HepG2 (cell line): ENCODE results near the gene TBX15.

ENCODE experiments used
- CBX2 ChIP-seq, 2 experiments: fragments of 200-600 bp in 1 of 2; sonication (generic); formaldehyde crosslinking in 1 of 2; IDR thresholded peaks; 2 replicates each; pipeline versions ENCODE4 v1.7.0 to v1.8.1; 2018 to 2022; ENCODE audit warnings: low read depth in 2 of 2, low read length in 1 of 2, mild to moderate bottlenecking in 1 of 2, missing genetic modification reagents in 1 of 2
- NFIC ChIP-seq: IDR thresholded peaks from 2 replicates; pipeline ENCODE4 v1.6.1; 2012; ENCODE audit warnings: mild to moderate bottlenecking, low read length, inconsistent platforms
- REST ChIP-seq, 2 experiments: IDR thresholded peaks; 2 replicates each; pipeline ENCODE4 v1.6.1; 2011 to 2012; ENCODE audit warnings: low read length in 2 of 2, borderline replicate concordance in 1 of 2, low read depth in 1 of 2, mild to moderate bottlenecking in 1 of 2, moderate library complexity in 1 of 2
- ZBTB34 ChIP-seq: sonication (generic); formaldehyde crosslinking; IDR thresholded peaks from 2 replicates; pipeline ENCODE4 v1.8.0; 2022; ENCODE audit warnings: mild to moderate bottlenecking, missing genetic modification reagents
- ZNF34 ChIP-seq: sonication (generic); formaldehyde crosslinking; IDR thresholded peaks from 2 replicates; pipeline ENCODE4 v1.4.0; 2020; ENCODE audit warnings: mild to moderate bottlenecking, missing genetic modification reagents, borderline replicate concordance
- ZSCAN5A ChIP-seq: sonication (generic); formaldehyde crosslinking; IDR thresholded peaks from 2 replicates; pipeline ENCODE4 v1.8.0; 2022; ENCODE audit warnings: mild to moderate bottlenecking, missing genetic modification reagents, borderline replicate concordance

- TF ChIP-seq ZBTB34 (CRISPR knock-in tag): no peak
- no peak for TF ChIP-seq ZSCAN5A (CRISPR knock-in tag)
- no peak for TF ChIP-seq CBX2 (IDR thresholded peaks at IDR 0.05; ENCODE audit: low read depth, low read length)
- TF ChIP-seq CBX2 (CRISPR knock-in tag; IDR thresholded peaks at IDR 0.05; ENCODE audit: low read depth): no peak
- TF ChIP-seq NFIC: no peak
- no peak for TF ChIP-seq ZNF34 (CRISPR knock-in tag)
- TF ChIP-seq REST (IDR thresholded peaks at IDR 0.05; ENCODE audit: borderline replicate concordance in 1 of 2, low read depth in 1 of 2, low read length in 2 of 2): no peak
Observed at GRCh38 chr1:118899340-118899739, 88.8 kb downstream of the TBX15 start.
